Small intestine (tissue), 7 donors: ENCODE data around the gene EPHA8. TPM values are rescaled to one million over a fixed set of nuclear protein-coding genes. Genes with fewer than 3 reads are reported as not detected.
A peak's percentile ranks its signal among the peaks of the same experiment; 100 is the strongest.

ENCODE experiments used
- DNase-seq, 2 donors: peaks; one replicate each; pipeline versions ENCODE4 v3.0.0 to v3.0.0-alpha.2; 2013
- FAIRE-seq: peaks from 2 replicates; lab custom pipeline; 2012; peaks lifted over from hg19 to GRCh38; lab: Jason Lieb, UNC
- H3K27ac ChIP-seq, 3 donors: one replicate each; pipeline ENCODE4 v1.5.1; 2013; ENCODE audit warnings: low read length in 2 of 3, mild to moderate bottlenecking in 2 of 3, control low read depth in 1 of 3, inconsistent platforms in 1 of 3, low read depth in 1 of 3, moderate library complexity in 1 of 3
- H3K27me3 ChIP-seq, 3 donors: one replicate each; pipeline ENCODE4 v1.6.1; 2013; ENCODE audit warnings: low read length in 3 of 3, inconsistent platforms in 1 of 3; ENCODE audit not compliant: control insufficient read depth in 3 of 3, insufficient read depth in 3 of 3
- H3K36me3 ChIP-seq, 3 donors: one replicate each; pipeline ENCODE4 v1.6.1; 2013; ENCODE audit warnings: low read length in 3 of 3, inconsistent platforms in 1 of 3, low read depth in 1 of 3, mild to moderate bottlenecking in 1 of 3, moderate library complexity in 1 of 3; ENCODE audit not compliant: control insufficient read depth in 3 of 3, insufficient read depth in 2 of 3
- H3K4me1 ChIP-seq, 3 donors: one replicate each; pipeline ENCODE4 v1.6.1; 2013; ENCODE audit warnings: low read length in 2 of 3, inconsistent platforms in 1 of 3, low read depth in 1 of 3, mild to moderate bottlenecking in 1 of 3, moderate library complexity in 1 of 3; ENCODE audit not compliant: control insufficient read depth in 3 of 3, insufficient read depth in 2 of 3
- H3K4me3 ChIP-seq, 3 donors: one replicate each; pipeline ENCODE4 v1.5.1; 2013; ENCODE audit warnings: low read length in 3 of 3, control low read depth in 1 of 3, inconsistent platforms in 1 of 3, low read depth in 1 of 3, mild to moderate bottlenecking in 1 of 3, moderate library complexity in 1 of 3
- H3K9me3 ChIP-seq, 2 donors: one replicate each; pipeline ENCODE4 v1.6.1; 2013; ENCODE audit warnings: low read depth in 1 of 2, low read length in 1 of 2; ENCODE audit not compliant: control insufficient read depth in 2 of 2, insufficient read depth in 1 of 2
- WGBS, 3 donors: extraction: QIAGEN DNeasy Blood & Tissue Kit; methylation state at CpG; one replicate each; pipeline ENCODE4 v1.1.7; 2013; 5-methylcytosine and 5-hydroxymethylcytosine counted together
- polyA plus RNA-seq, 4 donors: library from polyadenylated mRNA; stranded (reverse) in 3 of 4; unstranded in 1 of 4; fragments of 200-250 nt in 3 of 4; fragments of 120-200 nt in 1 of 4; gene quantifications; one replicate each; pipeline versions ENCODE4 v1.2.1 to v1.2.3, GENCODE V29; 2013
- donor health status: healthy with polysubstance abuse.
- donor health status: control.
- donor health status: control.
- donor health status: Bipolar disorder and iron deficiency.
- donor health status: healthy.

Gene EPHA8
- polyA plus RNA-seq, 4 donors: 0.21 to 0.64 TPM; not detected in 2

DNA sequence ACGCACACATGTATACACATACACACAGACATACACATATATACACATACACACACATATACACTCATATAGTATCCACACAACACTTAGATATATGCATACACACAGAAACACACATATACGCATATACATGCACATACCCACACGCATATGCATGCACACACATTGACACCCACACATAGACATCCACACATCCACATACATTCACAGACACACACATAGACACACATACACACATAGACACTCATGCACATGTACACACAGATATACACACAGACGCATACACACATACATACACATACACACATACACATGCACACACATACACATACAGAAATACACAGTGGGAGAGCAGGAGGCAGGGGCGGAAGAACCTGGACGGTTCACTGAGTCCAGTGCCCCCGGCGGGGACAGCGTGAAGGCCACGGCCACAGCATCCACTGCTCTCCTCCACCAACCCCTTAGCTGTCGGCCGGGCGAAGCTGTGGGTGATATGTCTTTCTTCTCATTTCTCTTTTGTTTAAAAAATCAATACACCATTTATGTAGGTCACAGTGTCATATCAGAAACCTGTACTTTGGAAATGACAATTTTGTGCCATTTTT is 86.9 kb downstream of the EPHA8 start:
- H3K4me3 ChIP-seq: no peak overlapping the region
- H3K27me3 ChIP-seq: peaks cover 0 to 5% (median 0%) of the 10 kb centered on the region in 3 donors
- no peaks in the 10 kb centered on the region for H3K9me3 ChIP-seq
- WGBS, 3 donors: 92 to 93% (median 92%) methylated on average over 13 of the region's 13 CpGs
- FAIRE-seq: no peak
- DNase-seq: no peak
- H3K36me3 ChIP-seq: no peaks in the 10 kb centered on the region
- no peaks in the 10 kb centered on the region for H3K4me1 ChIP-seq
- H3K27ac ChIP-seq: no peak overlapping the region

DNA sequence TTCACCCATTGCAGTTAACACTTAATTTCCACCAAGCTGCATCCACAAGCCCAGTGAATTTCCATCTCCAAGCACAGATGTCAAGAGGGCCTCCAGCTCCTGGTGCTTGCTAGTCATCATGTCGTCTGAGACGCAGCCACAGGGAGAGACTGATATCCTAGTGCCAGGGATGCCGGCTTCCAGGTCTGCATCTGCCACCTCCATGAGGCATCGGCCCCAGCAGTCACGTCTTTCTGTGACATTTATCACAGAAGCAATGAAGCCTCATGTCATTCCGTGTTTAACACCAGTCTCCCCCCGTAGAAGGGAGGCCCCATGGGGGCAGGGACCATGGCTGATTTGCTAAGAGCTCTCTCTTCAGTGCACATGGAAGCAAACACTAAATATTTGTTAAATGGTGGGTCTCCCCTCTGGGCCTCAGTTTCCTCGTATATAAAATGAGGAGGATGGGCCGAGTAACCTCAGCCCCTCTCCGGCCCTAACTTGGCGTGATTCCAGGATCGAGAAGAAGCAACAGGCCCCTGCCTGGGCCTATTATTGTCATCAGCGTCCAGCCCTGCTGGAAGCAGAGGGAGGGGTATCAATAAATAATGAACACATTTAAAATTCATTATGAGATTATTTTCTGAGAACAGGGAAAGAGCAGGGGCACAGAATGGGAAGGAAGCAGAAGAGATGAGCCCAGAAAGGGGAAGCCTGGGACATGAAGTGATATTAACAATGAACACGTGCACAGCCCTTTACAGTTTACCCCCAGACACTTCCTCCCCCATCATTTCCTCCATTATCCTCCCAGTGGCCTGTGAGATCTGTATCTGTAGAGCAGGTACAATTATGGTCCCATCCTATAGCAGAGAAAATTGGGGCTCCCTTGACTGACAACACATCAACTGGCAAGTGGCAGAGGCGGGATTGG is 88.9 kb downstream of the EPHA8 start:
- Histone ChIP-seq H3K36me3 (no peaks in the 10 kb centered on the region), H3K27me3 (peaks cover 0 to 23% (median 0%) of the 10 kb centered on the region in 3 donors), H3K4me3 (no peak overlapping the region), H3K4me1 (no peaks in the 10 kb centered on the region), H3K9me3 (no peaks in the 10 kb centered on the region), H3K27ac (no peak overlapping the region)
- 64 to 79% (median 78%) methylated on average over 15 of the region's 15 CpGs for WGBS, 3 donors
- DNase-seq: no peak
- FAIRE-seq: no peak

DNA sequence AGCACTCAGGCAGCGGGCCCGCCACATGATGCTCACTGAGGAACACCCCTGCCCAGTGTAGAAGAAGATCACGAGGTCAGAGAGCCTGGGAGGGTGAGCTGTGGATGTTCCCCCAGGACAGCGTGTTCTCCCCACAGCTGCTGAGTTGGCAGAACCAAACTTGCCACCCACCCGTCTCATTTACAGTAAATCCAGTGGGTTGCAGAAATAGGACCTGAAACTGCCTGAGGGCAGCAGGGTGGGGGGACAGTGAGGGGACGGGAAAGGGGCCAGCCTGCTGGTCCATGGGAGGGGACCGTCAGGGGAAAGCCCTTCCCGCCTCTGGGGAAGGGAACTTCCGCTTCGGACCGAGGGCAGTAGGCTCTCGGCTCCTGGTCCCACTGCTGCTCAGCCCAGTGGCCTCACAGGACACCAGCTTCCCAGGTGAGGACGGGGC is 89.6 kb downstream of the EPHA8 start, which contains the start of gene C1QB:
C1QB (plus strand) TSS at position 356 of the 436 bp plus-strand sequence. CDS start 6,227 bp downstream, outside the sequence.
- peak within 1 kb of the TSS in 1 of 3 donors; percentile 10 for H3K4me3 ChIP-seq
- no peaks in the 10 kb centered on the region for H3K36me3 ChIP-seq
- no peaks in the 10 kb centered on the region for H3K9me3 ChIP-seq
- FAIRE-seq: no peak
- 72 to 80% (median 78%) methylated on average over 10 to 13 of the region's 13 CpGs for WGBS, 3 donors
- H3K27me3 ChIP-seq: peaks cover 0 to 23% (median 0%) of the 10 kb centered on the region in 3 donors
- H3K4me1 ChIP-seq: no peaks in the 10 kb centered on the region
- peak within 1 kb of the TSS in 1 of 3 donors; percentile 32 for H3K27ac ChIP-seq
- no peak for DNase-seq

Other genes with a start within 250 kb of the EPHA8 start
- 10 to 100 TPM in 1 of 4 donors, 1 to 10 TPM in 3; 4.1 to 14.6 (median 6.7) TPM for gene ZBTB40, start 111.6 kb upstream of the EPHA8 start, polyA plus RNA-seq
- 100 to 1,000 TPM in 2 of 4 donors, 10 to 100 TPM in 2; 25.7 to 215 (median 108) TPM for gene C1QA, start 73.1 kb downstream of the EPHA8 start, polyA plus RNA-seq
- 100 to 1,000 TPM in 1 of 4 donors, 10 to 100 TPM in 3; 17.7 to 181 (median 85.2) TPM for gene C1QC, start 80.1 kb downstream of the EPHA8 start, polyA plus RNA-seq
- 100 to 1,000 TPM in 2 of 4 donors, 10 to 100 TPM in 2; 33.5 to 255 (median 95.1) TPM for gene C1QB, start 89.7 kb downstream of the EPHA8 start, polyA plus RNA-seq
- gene EPHB2, start 147.3 kb downstream of the EPHA8 start, polyA plus RNA-seq: 10 to 100 TPM in 2 of 4 donors, 1 to 10 TPM in 2; 1.1 to 52.5 (median 15.8) TPM